HCT116 (cell line): Measurements from ENCODE around the gene CNTFR.

Experiments
- ATF3 ChIP-seq: IDR thresholded peaks from 2 replicates; pipeline ENCODE4 v1.6.1; 2012
- CTCF ChIP-seq, 3 experiments: fragments of 200-600 bp in 1 of 3; sonication (generic) in 1 of 3; IDR thresholded peaks in 2 of 3; conservative IDR thresholded peaks in 1 of 3; 2 replicates each; pipeline ENCODE4 v1.5.1; 2012 to 2017; ENCODE audit warnings: low read depth in 2 of 3, low read length in 2 of 3, antibody characterized with exemption in 1 of 3, borderline replicate concordance in 1 of 3, control low read depth in 1 of 3, mild to moderate bottlenecking in 1 of 3, mixed read lengths in 1 of 3, mixed run types in 1 of 3, moderate library complexity in 1 of 3; ENCODE audit not compliant: insufficient read depth in 1 of 3
- EZH2 ChIP-seq: fragments of 200-600 bp; sonication (generic); IDR thresholded peaks from 2 replicates; pipeline ENCODE4 v1.6.1; 2017; ENCODE audit warnings: antibody characterized with exemption, mixed run types
- EZH2phosphoT487 ChIP-seq: fragments of 200-600 bp; IDR thresholded peaks from 2 replicates; pipeline ENCODE4 v1.6.1; 2018; ENCODE audit warnings: antibody characterized with exemption, borderline replicate concordance
- MAX ChIP-seq: IDR thresholded peaks from 2 replicates; pipeline ENCODE4 v1.6.1; 2012
- POLR2A ChIP-seq: IDR thresholded peaks from 2 replicates; pipeline ENCODE4 v1.7.0; 2011; ENCODE audit warnings: borderline replicate concordance; ENCODE audit not compliant: insufficient read depth, insufficient read length; ENCODE audit errors: extremely low read depth
- POLR2AphosphoS5 ChIP-seq: IDR thresholded peaks from 2 replicates; pipeline ENCODE4 v1.6.1; 2011; ENCODE audit warnings: mild to moderate bottlenecking, low read depth, low read length, moderate library complexity
- YY1 ChIP-seq: IDR thresholded peaks from 2 replicates; pipeline ENCODE4 v1.6.1; 2011; ENCODE audit warnings: low read length, low read depth, moderate library complexity, mild to moderate bottlenecking; ENCODE audit not compliant: insufficient replicate concordance; ENCODE audit errors: extremely low read depth
- ZBTB33 ChIP-seq: IDR thresholded peaks from 2 replicates; pipeline ENCODE4 v1.6.1; 2011; ENCODE audit warnings: mild to moderate bottlenecking, low read length, moderate library complexity; ENCODE audit not compliant: insufficient replicate concordance; ENCODE audit errors: extremely low read depth

- TF ChIP-seq EZH2 (no peak), CTCF (IDR thresholded peaks at IDR 0.05 in 2 of 3, conservative IDR thresholded peaks at IDR 0.05 in 1 of 3; ENCODE audit: borderline replicate concordance in 1 of 3, insufficient read depth in 1 of 3, low read depth in 2 of 3, low read length in 2 of 3) (no peak), EZH2phosphoT487 (no peak), POLR2AphosphoS5 (no peak), POLR2A (no peak), ATF3 (no peak), ZBTB33 (no peak), MAX (no peak), YY1 (no peak)
Observed at GRCh38 chr9:34579808-34580163, 9.7 kb downstream of the CNTFR start.
